Pancreas (tissue), 10 donors: ENCODE data around the gene TRMT112. TPM values are rescaled to one million over a fixed set of nuclear protein-coding genes. Genes with fewer than 3 reads are reported as not detected.

Experiments
- ATAC-seq, 4 donors: fragments of 200-7000 bp; cut with Tn5 transposase; one replicate each; pipeline versions ENCODE4 v1.8.0 to v1.9.1; 2020; ENCODE audit warnings: mild to moderate bottlenecking in 4 of 4, moderate library complexity in 4 of 4
- DNase-seq, 6 donors: peaks; one replicate each; pipeline ENCODE4 v3.0.0-alpha.2; 2020
- FAIRE-seq: peaks from 2 replicates; lab custom pipeline; 2012; peaks lifted over from hg19 to GRCh38; lab: Jason Lieb, UNC
- H3K27ac ChIP-seq, 4 donors: fragments of 200-600 bp; sonication (generic); 1 replicate in 3 of 4; 2 replicates in 1 of 4; pipeline versions ENCODE4 v1.5.0 to v1.8.0; 2020
- H3K27me3 ChIP-seq, 4 donors: fragments of 200-600 bp; one replicate each; pipeline ENCODE4 v1.8.0; 2021
- H3K36me3 ChIP-seq, 3 donors: fragments of 200-600 bp; sonication (generic) in 1 of 3; one replicate each; pipeline versions ENCODE4 v1.5.0 to v1.8.0; 2020 to 2021
- H3K4me1 ChIP-seq, 3 donors: fragments of 200-600 bp; one replicate each; pipeline ENCODE4 v1.8.0; 2021
- H3K4me3 ChIP-seq, 4 donors: fragments of 200-600 bp; sonication (generic) in 2 of 4; one replicate each; pipeline versions ENCODE4 v1.5.0 to v1.8.0; 2020 to 2021
- H3K9me3 ChIP-seq, 4 donors: fragments of 200-600 bp; one replicate each; pipeline ENCODE4 v1.8.0; 2021
- WGBS, 2 donors: extraction: QIAGEN DNeasy Blood & Tissue Kit; methylation state at CpG; one replicate each; pipeline ENCODE4 v1.1.7; 2013; 5-methylcytosine and 5-hydroxymethylcytosine counted together
- intact Hi-C, 3 donors: fragments of 100-400 bp; cut with DNase I; formaldehyde crosslinking; loops; one replicate each; pipeline versions ENCODE4 v1.11.1 to v1.14.2; 2022
- polyA plus RNA-seq, 2 donors: library from polyadenylated mRNA; stranded (reverse); fragments of 200-250 nt; gene quantifications; one replicate each; pipeline ENCODE4 v1.2.3, GENCODE V29; 2013
- total RNA-seq, 6 donors: library from RNA; stranded (reverse); fragmentation: NEBNext Ultra II Directional in 4 of 6; extraction: Animal tissue kit (Norgen Biotek cat#: 25700) in 4 of 6; gene quantifications; one replicate each; pipeline versions ENCODE4 v1.2.1 to v1.2.4, GENCODE V29; 2021 to 2023
- TF ChIP-seq, protein P1 (sequence below), 4 donors: fragments of 200-600 bp; sonication (generic) in 3 of 4; IDR thresholded peaks; one replicate each; pipeline versions ENCODE4 v1.5.0 to v1.8.0; 2021; ENCODE audit warnings: antibody characterized with exemption in 4 of 4
- donor health status: healthy with polysubstance abuse.
- donor health status: DM: no; HTN: no; CAD: no; lungs with moderate emphysema.
- donor health status: DM: no; HTN: no; CAD: no.
- donor health status: control.
- donor health status: control.
- donor health status: Bipolar disorder and iron deficiency.
- donor health status: DM: yes; HTN: yes; CAD: no.
- donor health status: DM: no; HTN: no; CAD: no.
- donor health status: DM: no; HTN: no; CAD: no.
- donor health status: DM: yes; HTN: yes; CAD: no.

The TRMT112 gene
- total and polyA plus RNA-seq, 8 donors: 53.3 to 157 (median 73.5) TPM

DNA sequence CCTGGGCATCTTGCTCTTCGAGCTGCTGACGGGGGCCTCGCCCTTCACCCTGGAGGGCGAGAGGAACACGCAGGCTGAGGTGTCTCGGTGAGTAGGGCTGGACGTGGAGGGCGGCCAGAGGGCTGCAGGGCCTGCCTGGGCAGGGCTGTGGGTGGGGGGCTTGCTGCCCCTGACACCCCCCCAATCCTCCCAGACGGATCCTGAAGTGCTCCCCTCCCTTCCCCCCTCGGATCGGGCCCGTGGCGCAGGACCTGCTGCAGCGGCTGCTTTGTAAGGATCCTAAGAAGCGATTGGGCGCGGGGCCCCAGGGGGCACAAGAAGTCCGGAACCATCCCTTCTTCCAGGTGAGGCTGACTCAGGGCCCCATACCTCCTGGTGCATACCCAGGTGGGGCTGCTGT is 44.3 kb upstream of the TRMT112 start:
- intact Hi-C loops: no loop called here
- DNase-seq: no peak
- Histone ChIP-seq H3K36me3 (peaks cover 0 to 21% (median 3%) of the 10 kb centered on the region in 3 donors), H3K9me3 (no peaks in the 10 kb centered on the region), H3K27ac (no peak overlapping the region), H3K4me3 (no peak overlapping the region), H3K4me1 (peaks cover 8 to 17% (median 10%) of the 10 kb centered on the region in 3 donors), H3K27me3 (no peaks in the 10 kb centered on the region)
- WGBS, 2 donors: 95 to 99% methylated on average over 14 to 18 of the region's 18 CpGs
- ATAC-seq: no peak
- TF ChIP-seq, protein P1, sequence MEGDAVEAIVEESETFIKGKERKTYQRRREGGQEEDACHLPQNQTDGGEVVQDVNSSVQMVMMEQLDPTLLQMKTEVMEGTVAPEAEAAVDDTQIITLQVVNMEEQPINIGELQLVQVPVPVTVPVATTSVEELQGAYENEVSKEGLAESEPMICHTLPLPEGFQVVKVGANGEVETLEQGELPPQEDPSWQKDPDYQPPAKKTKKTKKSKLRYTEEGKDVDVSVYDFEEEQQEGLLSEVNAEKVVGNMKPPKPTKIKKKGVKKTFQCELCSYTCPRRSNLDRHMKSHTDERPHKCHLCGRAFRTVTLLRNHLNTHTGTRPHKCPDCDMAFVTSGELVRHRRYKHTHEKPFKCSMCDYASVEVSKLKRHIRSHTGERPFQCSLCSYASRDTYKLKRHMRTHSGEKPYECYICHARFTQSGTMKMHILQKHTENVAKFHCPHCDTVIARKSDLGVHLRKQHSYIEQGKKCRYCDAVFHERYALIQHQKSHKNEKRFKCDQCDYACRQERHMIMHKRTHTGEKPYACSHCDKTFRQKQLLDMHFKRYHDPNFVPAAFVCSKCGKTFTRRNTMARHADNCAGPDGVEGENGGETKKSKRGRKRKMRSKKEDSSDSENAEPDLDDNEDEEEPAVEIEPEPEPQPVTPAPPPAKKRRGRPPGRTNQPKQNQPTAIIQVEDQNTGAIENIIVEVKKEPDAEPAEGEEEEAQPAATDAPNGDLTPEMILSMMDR (IDR thresholded peaks at IDR 0.05): no peak
- FAIRE-seq: no peak

DNA sequence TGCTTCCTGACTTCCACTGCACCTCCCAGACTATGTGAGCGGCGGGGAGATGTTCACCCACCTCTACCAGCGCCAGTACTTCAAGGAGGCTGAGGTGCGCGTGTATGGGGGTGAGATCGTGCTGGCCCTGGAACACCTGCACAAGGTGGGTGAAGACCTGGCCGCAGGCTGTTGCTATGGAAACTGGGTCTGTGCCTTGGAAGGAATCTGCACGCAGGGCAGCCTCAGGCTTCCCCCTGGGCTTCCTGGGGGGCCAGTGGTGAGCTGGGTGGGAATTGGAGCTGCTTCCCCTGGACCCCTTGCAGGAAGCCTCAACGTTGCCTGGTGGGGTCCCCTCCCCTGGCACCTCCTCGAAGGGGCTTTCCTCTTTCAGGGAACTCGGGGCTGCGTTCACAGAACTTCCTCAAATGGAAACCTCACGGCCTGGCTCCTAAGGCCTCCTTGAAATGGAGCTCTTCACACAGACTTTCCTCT is 43.1 kb upstream of the TRMT112 start:
- peak in 2 of 6 donors; percentile 19 to 23 for DNase-seq
- peak overlapping the region in 1 of 4 donors; percentile 84 for H3K4me3 ChIP-seq
- intact Hi-C loops: no loop called here
- no peaks in the 10 kb centered on the region for H3K9me3 ChIP-seq
- WGBS, 2 donors: 81 to 84% methylated on average over 13 of the region's 13 CpGs
- peaks cover 8 to 24% (median 10%) of the 10 kb centered on the region in 3 donors for H3K4me1 ChIP-seq
- H3K27me3 ChIP-seq: no peaks in the 10 kb centered on the region
- ATAC-seq: no peak
- H3K27ac ChIP-seq: no peak overlapping the region
- TF ChIP-seq, protein P1 (IDR thresholded peaks at IDR 0.05): no peak
- H3K36me3 ChIP-seq: peaks cover 0 to 19% (median 0%) of the 10 kb centered on the region in 3 donors
- FAIRE-seq: no peak

DNA sequence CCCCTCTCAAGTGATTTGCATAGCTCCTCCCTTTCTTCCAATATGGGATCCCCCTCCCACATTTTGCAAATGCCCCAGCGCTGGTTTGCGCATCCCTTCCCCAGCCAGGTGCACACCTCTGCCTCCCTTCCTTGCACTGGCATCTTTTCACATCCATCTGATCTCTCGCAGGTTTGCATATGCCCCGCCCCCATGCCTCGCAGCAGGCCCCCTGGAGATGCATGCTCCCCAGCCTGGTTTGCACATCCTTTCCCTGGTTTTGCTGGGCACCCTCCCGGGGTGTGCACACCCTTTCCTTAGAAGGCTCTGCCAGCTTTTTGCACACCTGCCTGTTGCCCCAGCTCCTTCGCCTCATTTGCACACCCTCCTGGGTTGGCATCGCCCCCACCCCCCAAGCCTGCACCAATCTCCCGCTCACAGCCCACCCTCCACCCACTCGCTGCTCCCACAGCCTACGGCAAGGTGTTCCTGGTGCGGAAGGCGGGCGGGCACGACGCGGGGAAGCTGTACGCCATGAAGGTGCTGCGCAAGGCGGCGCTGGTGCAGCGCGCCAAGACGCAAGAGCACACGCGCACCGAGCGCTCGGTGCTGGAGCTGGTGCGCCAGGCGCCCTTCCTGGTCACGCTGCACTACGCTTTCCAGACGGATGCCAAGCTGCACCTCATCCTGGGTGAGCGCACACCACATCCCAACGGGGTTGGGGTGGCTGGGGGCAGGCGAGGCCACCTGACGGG is 42.5 kb upstream of the TRMT112 start:
- peak in 2 of 6 donors; percentile 26 to 52 for DNase-seq
- Histone ChIP-seq H3K27ac (no peak overlapping the region), H3K36me3 (peaks cover 0 to 14% (median 0%) of the 10 kb centered on the region in 3 donors), H3K4me3 (peak overlapping the region; percentile 60 to 87 (median 82)), H3K4me1 (peaks cover 8 to 26% (median 10%) of the 10 kb centered on the region in 3 donors), H3K27me3 (no peaks in the 10 kb centered on the region), H3K9me3 (no peaks in the 10 kb centered on the region)
- FAIRE-seq: no peak
- WGBS, 2 donors: 66 to 74% methylated on average over 38 of the region's 38 CpGs
- TF ChIP-seq, protein P1 (IDR thresholded peaks at IDR 0.05): no peak
- ATAC-seq: peak in 1 of 4 donors; percentile 1
- intact Hi-C loops: no loop called here

DNA sequence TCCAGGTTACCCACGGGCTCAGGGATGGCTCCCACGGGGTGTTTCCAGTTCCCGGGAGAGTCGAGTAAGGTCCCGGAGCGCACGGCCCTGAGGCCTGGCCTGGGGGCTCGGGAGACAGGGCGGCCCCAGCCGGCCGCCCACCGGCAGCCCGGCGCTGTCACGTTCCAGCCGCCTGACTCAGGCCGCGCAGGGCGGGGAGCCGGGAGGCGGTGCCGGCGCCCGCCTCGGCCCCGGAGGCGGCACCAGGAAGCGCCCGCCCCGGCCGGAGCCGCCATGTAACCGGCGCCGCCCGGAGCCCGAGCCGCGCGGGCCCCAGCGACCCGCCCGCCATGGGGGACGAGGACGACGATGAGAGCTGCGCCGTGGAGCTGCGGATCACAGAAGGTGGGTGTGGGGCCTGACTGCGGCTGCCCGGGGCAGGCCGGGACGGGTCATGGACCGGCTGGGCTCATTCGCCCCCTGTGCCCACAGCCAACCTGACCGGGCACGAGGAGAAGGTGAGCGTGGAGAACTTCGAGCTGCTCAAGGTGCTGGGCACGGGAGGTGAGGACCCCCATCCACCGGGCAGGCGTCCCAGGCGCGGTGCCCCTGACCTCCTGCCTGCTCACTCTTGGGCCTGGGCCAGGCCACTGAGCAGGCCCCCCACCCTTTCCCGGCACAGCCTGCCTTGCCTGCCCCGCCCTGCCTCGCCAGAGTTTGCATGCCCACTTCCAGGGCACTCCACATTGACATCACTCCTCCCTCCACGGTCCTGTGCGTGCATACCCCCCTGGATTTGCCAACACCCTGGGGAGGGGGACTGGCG is 41.8 kb upstream of the TRMT112 start, which contains the start of gene RPS6KA4:
TSS of gene RPS6KA4 (plus strand) at position 256 of the 805 bp plus-strand sequence. CDS start at position 330, 74 bp downstream.
- DNase-seq (peak; percentile 51 to 87 (median 68)), ATAC-seq (peak; percentile 76 to 87 (median 80)), FAIRE-seq (no peak)
- H3K9me3 ChIP-seq: no peaks in the 10 kb centered on the region
- no peaks in the 10 kb centered on the region for H3K27me3 ChIP-seq
- H3K4me3 ChIP-seq: peak within 1 kb of the TSS; percentile 60 to 87 (median 82)
- peak within 1 kb of the TSS; percentile 43 to 80 (median 64) for H3K27ac ChIP-seq
- TF ChIP-seq, protein P1 (IDR thresholded peaks at IDR 0.05): no peak
- intact Hi-C loops: no loop called here
- peaks cover 0 to 14% (median 0%) of the 10 kb centered on the region in 3 donors for H3K36me3 ChIP-seq
- peaks cover 8 to 26% (median 10%) of the 10 kb centered on the region in 3 donors for H3K4me1 ChIP-seq
- 1% methylated on average over 59 to 70 of the region's 70 CpGs for WGBS, 2 donors
